Stomach (tissue), 9 donors: ENCODE results near the gene LIM2. TPM values are rescaled to one million over a fixed set of nuclear protein-coding genes. Genes with fewer than 3 reads are reported as not detected.

ENCODE experiments used
- DNase-seq, 2 donors: peaks; one replicate each; pipeline versions ENCODE4 v3.0.0 to v3.0.0-alpha.2; 2013 to 2019
- H3K27ac ChIP-seq, 5 donors: fragments of 200-600 bp in 4 of 5; sonication (generic) in 4 of 5; one replicate each; pipeline ENCODE4 v1.5.1; 2013 to 2019; ENCODE audit warnings: mild to moderate bottlenecking in 1 of 5, moderate library complexity in 1 of 5
- H3K27me3 ChIP-seq, 3 donors: fragments of 200-600 bp; sonication (generic); one replicate each; pipeline ENCODE4 v1.5.1; 2017 to 2019; ENCODE audit warnings: mixed run types in 1 of 3
- H3K36me3 ChIP-seq, 4 donors: fragments of 200-600 bp; sonication (generic); 1 replicate in 3 of 4; 2 replicates in 1 of 4; pipeline ENCODE4 v1.5.1; 2016 to 2019
- H3K4me1 ChIP-seq, 4 donors: fragments of 200-600 bp; sonication (generic); one replicate each; pipeline ENCODE4 v1.5.1; 2016 to 2019
- H3K4me3 ChIP-seq, 4 donors: fragments of 200-600 bp; sonication (generic) in 3 of 4; one replicate each; pipeline ENCODE4 v1.5.1; 2016 to 2019; ENCODE audit warnings: mild to moderate bottlenecking in 1 of 4
- H3K9me3 ChIP-seq, 4 donors: fragments of 200-600 bp; sonication (generic); one replicate each; pipeline ENCODE4 v1.5.1; 2016 to 2019
- EP300 ChIP-seq: sonication (generic); formaldehyde crosslinking; IDR thresholded peaks from one replicate; pipeline ENCODE4 v1.6.1; 2017; ENCODE audit warnings: antibody characterized with exemption
- POLR2A ChIP-seq, 4 donors: fragments of 450-650 bp; IDR thresholded peaks; one replicate each; pipeline ENCODE4 v1.6.1; 2016; ENCODE audit warnings: antibody characterized with exemption in 4 of 4, control low read depth in 2 of 4, mild to moderate bottlenecking in 1 of 4, moderate library complexity in 1 of 4
- POLR2AphosphoS5 ChIP-seq, 3 donors: sonication (generic); formaldehyde crosslinking; IDR thresholded peaks; one replicate each; pipeline ENCODE4 v1.6.1; 2016; ENCODE audit warnings: antibody characterized with exemption in 3 of 3
- WGBS, 5 donors: extraction: QIAGEN DNeasy Blood & Tissue Kit in 3 of 5; methylation state at CpG; one replicate each; pipeline versions ENCODE4 v1.1.5 to v1.1.7; 2013 to 2018; 5-methylcytosine and 5-hydroxymethylcytosine counted together
- intact Hi-C: fragments of 100-400 bp; cut with DNase I; formaldehyde crosslinking; loops from one replicate; pipeline ENCODE4 v1.15.1; 2023; ENCODE audit warnings: low total_unique reads
- polyA plus RNA-seq, 3 donors: library from polyadenylated mRNA; stranded (reverse); fragments of 200-250 nt; gene quantifications; one replicate each; pipeline ENCODE4 v1.2.3, GENCODE V29; 2013
- total RNA-seq, 5 donors: library from RNA; depleted of rRNA; stranded (reverse); fragments of >200 nt; gene quantifications; one replicate each; pipeline versions ENCODE4 v1.1.0 to v1.2.3, GENCODE V29; 2014 to 2016
- TF ChIP-seq, protein P1 (sequence below), 7 experiments: fragments of 450-650 bp in 4 of 7; fragments of 200-600 bp in 3 of 7; sonication (generic) in 3 of 7; IDR thresholded peaks; one replicate each; pipeline ENCODE4 v1.5.1; 2016 to 2019; ENCODE audit warnings: antibody characterized with exemption in 7 of 7, control low read depth in 2 of 7, mild to moderate bottlenecking in 1 of 7
- donor health status: healthy with polysubstance abuse.
- donor health status: Bipolar disorder and iron deficiency.
- donor health status: healthy.

The LIM2 gene
- total and polyA plus RNA-seq, 8 donors = not detected

DNA sequence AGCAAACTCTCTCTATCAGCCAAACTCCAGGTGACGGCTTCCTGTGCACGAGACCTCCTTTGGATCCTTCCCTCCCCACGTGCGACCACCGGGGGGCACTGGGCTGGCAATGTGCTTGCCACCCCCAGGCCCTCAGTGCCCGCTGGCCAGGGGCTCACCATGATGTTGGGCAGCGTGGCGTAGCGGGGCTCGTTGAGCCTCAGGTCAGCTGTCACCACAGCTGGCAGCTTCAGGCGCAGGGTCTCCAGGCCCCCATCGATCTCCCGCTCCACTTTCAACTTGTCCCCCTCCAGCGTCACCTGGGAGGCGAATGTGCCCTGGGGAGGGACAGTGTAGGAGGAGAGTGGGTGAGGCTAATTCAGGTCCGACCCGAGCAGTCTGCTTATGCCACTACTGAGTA, 41.0 kb downstream of the LIM2 start:
- H3K4me3 ChIP-seq = no peak overlapping the region
- no peak overlapping the region for H3K27ac ChIP-seq
- peaks cover 27 to 75% (median 69%) of the 10 kb centered on the region in 4 donors for H3K36me3 ChIP-seq
- no peaks in the 10 kb centered on the region for H3K4me1 ChIP-seq
- H3K27me3 ChIP-seq = no peaks in the 10 kb centered on the region
- TF ChIP-seq, protein P1, sequence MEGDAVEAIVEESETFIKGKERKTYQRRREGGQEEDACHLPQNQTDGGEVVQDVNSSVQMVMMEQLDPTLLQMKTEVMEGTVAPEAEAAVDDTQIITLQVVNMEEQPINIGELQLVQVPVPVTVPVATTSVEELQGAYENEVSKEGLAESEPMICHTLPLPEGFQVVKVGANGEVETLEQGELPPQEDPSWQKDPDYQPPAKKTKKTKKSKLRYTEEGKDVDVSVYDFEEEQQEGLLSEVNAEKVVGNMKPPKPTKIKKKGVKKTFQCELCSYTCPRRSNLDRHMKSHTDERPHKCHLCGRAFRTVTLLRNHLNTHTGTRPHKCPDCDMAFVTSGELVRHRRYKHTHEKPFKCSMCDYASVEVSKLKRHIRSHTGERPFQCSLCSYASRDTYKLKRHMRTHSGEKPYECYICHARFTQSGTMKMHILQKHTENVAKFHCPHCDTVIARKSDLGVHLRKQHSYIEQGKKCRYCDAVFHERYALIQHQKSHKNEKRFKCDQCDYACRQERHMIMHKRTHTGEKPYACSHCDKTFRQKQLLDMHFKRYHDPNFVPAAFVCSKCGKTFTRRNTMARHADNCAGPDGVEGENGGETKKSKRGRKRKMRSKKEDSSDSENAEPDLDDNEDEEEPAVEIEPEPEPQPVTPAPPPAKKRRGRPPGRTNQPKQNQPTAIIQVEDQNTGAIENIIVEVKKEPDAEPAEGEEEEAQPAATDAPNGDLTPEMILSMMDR (IDR thresholded peaks at IDR 0.05) = no peak
- no peak for TF ChIP-seq EP300
- TF ChIP-seq POLR2AphosphoS5 (IDR thresholded peaks at IDR 0.05) = no peak
- TF ChIP-seq POLR2A (IDR thresholded peaks at IDR 0.05) = no peak
- no peaks in the 10 kb centered on the region for H3K9me3 ChIP-seq
- DNase-seq = no peak
- WGBS, 5 donors = 88 to 93% (median 90%) methylated on average over 12 to 17 of the region's 17 CpGs
- intact Hi-C loops = no loop called here

DNA sequence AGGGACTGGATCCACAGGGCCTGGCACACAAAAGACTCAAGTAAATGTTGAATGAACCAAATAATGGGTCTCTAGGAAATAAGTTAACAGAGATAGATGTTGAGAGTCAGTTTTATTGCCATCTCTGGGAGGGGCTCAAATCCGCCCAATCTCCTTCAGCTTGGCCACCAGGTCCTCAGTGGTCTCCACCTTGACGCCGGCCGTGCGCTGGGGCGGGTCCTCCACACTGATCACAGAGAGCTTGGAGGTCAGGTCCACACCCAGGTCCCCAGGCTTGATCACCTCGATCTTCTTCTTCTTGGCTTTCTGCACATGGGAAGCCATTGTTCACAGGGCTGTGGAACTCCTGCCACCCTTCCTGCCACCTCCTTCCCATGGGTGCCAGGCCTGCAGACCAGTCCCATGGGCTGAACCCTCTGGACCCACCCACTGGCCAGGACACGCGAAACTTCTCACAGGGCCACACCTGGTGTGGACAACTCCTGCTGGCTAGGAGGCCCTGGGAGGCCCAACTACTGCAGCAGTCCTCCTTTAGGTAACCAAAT, 42.6 kb downstream of the LIM2 start:
- WGBS, 5 donors = 91 to 97% (median 95%) methylated on average over 7 to 9 of the region's 9 CpGs

DNA sequence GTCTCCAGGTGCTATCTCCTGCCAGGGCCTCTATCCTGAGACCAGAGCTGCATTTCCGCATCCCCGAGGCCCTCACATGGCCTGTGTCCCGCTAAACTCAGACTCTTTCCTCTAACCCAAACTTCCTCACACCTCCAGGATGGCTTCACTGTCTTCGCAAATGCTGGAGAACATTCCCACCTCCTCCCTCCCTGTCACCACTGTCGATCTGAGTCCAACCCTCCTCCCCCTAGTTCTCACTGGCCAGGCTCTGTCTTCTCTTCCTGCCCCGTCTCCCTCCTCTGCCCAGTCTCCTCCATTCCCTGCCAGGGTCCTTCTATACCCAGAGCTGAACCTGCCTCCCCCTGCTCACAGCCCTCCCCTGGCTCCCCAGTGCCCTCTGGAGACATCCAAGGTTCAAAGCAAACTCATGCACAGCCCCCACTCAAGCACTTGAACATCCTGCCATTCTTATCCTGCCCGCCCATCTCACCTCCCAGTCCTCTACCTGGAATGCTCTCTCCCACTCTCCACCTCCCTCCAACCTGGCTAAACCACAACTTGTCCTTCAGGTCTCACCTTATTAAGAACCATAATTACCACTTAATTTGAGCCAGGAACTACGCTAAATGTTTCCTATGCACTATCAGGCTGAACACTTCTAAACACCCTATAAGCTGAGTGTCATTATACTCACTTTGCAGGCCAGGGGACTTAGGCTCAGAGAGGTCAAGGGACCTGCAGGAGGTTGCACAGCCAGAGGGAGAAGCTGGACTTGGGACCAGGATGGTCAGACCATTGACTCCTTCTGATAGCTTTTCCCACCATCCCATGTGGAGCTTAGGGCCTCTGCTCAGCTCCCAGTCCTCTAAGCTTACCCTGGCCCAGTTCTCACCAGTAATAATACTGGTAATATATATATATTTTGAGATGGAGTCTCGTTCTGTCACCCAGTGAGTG, 44.9 kb downstream of the LIM2 start:
- no peak for TF ChIP-seq EP300
- TF ChIP-seq POLR2A (IDR thresholded peaks at IDR 0.05) = no peak
- TF ChIP-seq POLR2AphosphoS5 (IDR thresholded peaks at IDR 0.05) = no peak
- TF ChIP-seq, protein P1 (IDR thresholded peaks at IDR 0.05) = no peak
- 39 to 52% (median 49%) methylated on average over 9 of the region's 9 CpGs for WGBS, 5 donors
- no peak for DNase-seq
- Histone ChIP-seq H3K27ac (no peak overlapping the region), H3K27me3 (peaks cover 0 to 5% (median 0%) of the 10 kb centered on the region in 3 donors), H3K36me3 (peaks cover 11 to 41% (median 34%) of the 10 kb centered on the region in 4 donors), H3K4me3 (no peak overlapping the region), H3K4me1 (peaks cover 8 to 27% (median 24%) of the 10 kb centered on the region in 4 donors), H3K9me3 (no peaks in the 10 kb centered on the region)
- intact Hi-C loops = no loop called here

More for the DNA sequence above, 42.6 kb downstream of the LIM2 start:
- no peak for DNase-seq
- H3K27ac ChIP-seq = no peak overlapping the region
- peaks cover 0 to 5% (median 0%) of the 10 kb centered on the region in 3 donors for H3K27me3 ChIP-seq
- peaks cover 14 to 59% (median 53%) of the 10 kb centered on the region in 4 donors for H3K36me3 ChIP-seq
- intact Hi-C loops = no loop called here
- TF ChIP-seq POLR2A (IDR thresholded peaks at IDR 0.05) = no peak
- TF ChIP-seq, protein P1 (IDR thresholded peaks at IDR 0.05) = no peak
- TF ChIP-seq POLR2AphosphoS5 (IDR thresholded peaks at IDR 0.05) = no peak
- no peak for TF ChIP-seq EP300
- H3K4me1 ChIP-seq = peaks cover 0 to 11% (median 9%) of the 10 kb centered on the region in 4 donors
- H3K4me3 ChIP-seq = no peak overlapping the region
- no peaks in the 10 kb centered on the region for H3K9me3 ChIP-seq

DNA sequence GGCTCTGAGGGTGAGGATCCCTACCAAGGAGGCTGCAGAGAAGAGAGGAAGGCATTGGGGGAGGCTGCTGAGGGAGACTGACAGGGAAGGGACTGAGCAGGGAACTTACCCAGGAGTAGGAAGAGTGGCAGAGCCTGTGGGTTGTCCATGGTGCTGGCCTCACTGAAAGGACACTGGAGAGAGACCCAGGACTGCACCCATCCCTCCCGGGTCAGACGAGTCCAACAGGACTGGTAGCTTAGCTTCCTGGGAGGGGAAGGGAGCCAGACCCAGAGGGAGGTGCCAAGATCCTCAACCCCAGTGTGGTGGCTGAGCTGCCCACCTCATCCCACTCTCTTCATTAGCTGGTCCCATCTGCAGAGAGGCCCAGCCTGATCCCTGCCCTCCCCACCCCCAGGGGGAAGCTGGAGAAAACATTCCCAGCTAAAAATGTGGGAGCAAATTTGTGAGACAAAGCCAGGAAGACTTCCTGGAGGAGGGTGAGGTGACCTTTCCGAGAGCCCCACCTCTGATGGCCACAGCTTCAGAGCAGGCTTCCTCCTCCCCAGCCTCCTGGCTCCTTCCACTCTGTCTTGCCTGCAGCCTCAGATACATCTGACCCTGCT, 45.7 kb downstream of the LIM2 start, which contains the start of gene VSIG10L:
Gene VSIG10L, minus strand, starts transcription at position 164 of the 605 bp plus-strand sequence. Its CDS starts 15 bp downstream, at position 149.
- Histone ChIP-seq H3K27ac (peak within 1 kb of the TSS in 1 of 5 donors; percentile 87), H3K36me3 (peaks cover 9 to 33% (median 26%) of the 10 kb centered on the region in 4 donors)
- intact Hi-C loops = no loop called here

More for the DNA sequence above, 45.7 kb downstream of the LIM2 start, which contains the start of gene VSIG10L:
- Histone ChIP-seq H3K4me3 (no peak within 1 kb of the TSS), H3K4me1 (peaks cover 8 to 27% (median 24%) of the 10 kb centered on the region in 4 donors), H3K9me3 (no peaks in the 10 kb centered on the region), H3K27me3 (peaks cover 0 to 5% (median 0%) of the 10 kb centered on the region in 3 donors)
- TF ChIP-seq EP300 (no peak), POLR2AphosphoS5 (IDR thresholded peaks at IDR 0.05) (no peak), POLR2A (IDR thresholded peaks at IDR 0.05) (no peak)
- TF ChIP-seq, protein P1 (IDR thresholded peaks at IDR 0.05) = no peak
- 13 to 36% (median 26%) methylated on average over 2 to 3 of the region's 3 CpGs for WGBS, 5 donors
- peak in 1 of 2 donors; percentile 18 for DNase-seq
